Mammary epithelial cell (primary cell): Measurements from ENCODE around the gene AKT3.

ENCODE experiments used
- CTCF ChIP-seq, 2 donors: IDR thresholded peaks in 1 of 2; conservative IDR thresholded peaks in 1 of 2; 2 replicates each; pipeline ENCODE4 v1.5.1; 2011 to 2012; ENCODE audit warnings: inconsistent platforms in 2 of 2, low read length in 2 of 2, mild to moderate bottlenecking in 2 of 2, control low read depth in 1 of 2, low read depth in 1 of 2; ENCODE audit not compliant: insufficient read depth in 1 of 2; ENCODE audit errors: extremely low read depth in 1 of 2
- EZH2 ChIP-seq: IDR thresholded peaks from 2 replicates; pipeline ENCODE4 v1.6.1; 2012; ENCODE audit warnings: low read length, inconsistent platforms, borderline replicate concordance

- TF ChIP-seq CTCF (conservative IDR thresholded peaks at IDR 0.05 in 1 of 2, IDR thresholded peaks at IDR 0.05 in 1 of 2; ENCODE audit: extremely low read depth in 1 of 2, insufficient read depth in 1 of 2, low read depth in 1 of 2, low read length in 2 of 2) (peak; percentile 17 to 39), EZH2 (no peak)
Measured at GRCh38 chr1:243708210-243708609, 141.8 kb downstream of the AKT3 start.
